Transverse colon (tissue), 4 donors: ENCODE results near the gene LRP1B. TPM values are rescaled to one million over a fixed set of nuclear protein-coding genes. Genes with fewer than 3 reads are reported as not detected.

Experiments
- DNase-seq: peaks from one replicate; pipeline ENCODE4 v3.0.0-alpha.2; 2019
- H3K27ac ChIP-seq, 4 donors: fragments of 200-600 bp; sonication (generic); 2 replicates each; pipeline ENCODE4 v1.5.1; 2016 to 2018; ENCODE audit warnings: inconsistent platforms in 4 of 4
- H3K27me3 ChIP-seq: fragments of 200-600 bp; sonication (generic); 2 replicates; pipeline ENCODE4 v1.5.1; 2017; ENCODE audit warnings: inconsistent platforms
- H3K36me3 ChIP-seq, 4 donors: fragments of 200-600 bp; sonication (generic); 2 replicates each; pipeline ENCODE4 v1.5.1; 2017 to 2019; ENCODE audit warnings: inconsistent platforms in 4 of 4
- H3K4me1 ChIP-seq, 4 donors: fragments of 200-600 bp; sonication (generic); 2 replicates each; pipeline ENCODE4 v1.5.1; 2017 to 2020; ENCODE audit warnings: inconsistent platforms in 4 of 4
- H3K4me3 ChIP-seq, 4 donors: fragments of 200-600 bp; sonication (generic); 1 replicate in 1 of 4; 2 replicates in 3 of 4; pipeline versions ENCODE4 v1.5.1 to v1.6.1; 2017 to 2019; ENCODE audit warnings: inconsistent platforms in 4 of 4
- H3K9me3 ChIP-seq, 2 donors: fragments of 200-600 bp; sonication (generic); 2 replicates each; pipeline ENCODE4 v1.5.1; 2017 to 2019; ENCODE audit warnings: inconsistent platforms in 2 of 2
- CTCF ChIP-seq, 5 experiments: fragments of 200-600 bp in 3 of 5; fragments of 450-650 bp in 2 of 5; sonication (generic) in 3 of 5; IDR thresholded peaks; 1 replicate in 2 of 5; 2 replicates in 3 of 5; pipeline ENCODE4 v1.5.1; 2016 to 2017; ENCODE audit warnings: antibody characterized with exemption in 5 of 5, inconsistent platforms in 3 of 5, mild to moderate bottlenecking in 2 of 5, moderate library complexity in 1 of 5
- EP300 ChIP-seq: sonication (generic); formaldehyde crosslinking; IDR thresholded peaks from one replicate; pipeline ENCODE4 v1.6.1; 2017; ENCODE audit warnings: antibody characterized with exemption, low read depth
- POLR2A ChIP-seq: fragments of 450-650 bp; IDR thresholded peaks from one replicate; pipeline ENCODE4 v1.6.1; 2016; ENCODE audit warnings: antibody characterized with exemption, mild to moderate bottlenecking, moderate library complexity
- POLR2AphosphoS5 ChIP-seq, 3 donors: sonication (generic); formaldehyde crosslinking; IDR thresholded peaks; one replicate each; pipeline ENCODE4 v1.6.1; 2016; ENCODE audit warnings: antibody characterized with exemption in 3 of 3
- WGBS, 2 donors: methylation state at CpG; one replicate each; pipeline ENCODE4 v1.1.5; 2018; ENCODE audit warnings: low coverage in 1 of 2; 5-methylcytosine and 5-hydroxymethylcytosine counted together
- in situ Hi-C, 4 donors: fragments of 200-750 bp; cut with MboI; loops; one replicate each; pipeline versions ENCODE4 v1.15.0 to v1.15.1; 2017; ENCODE audit warnings: low sequenced_read_pairs in 3 of 4, low pct_ligation_motif_present in 1 of 4, low pct_unique_long_range_greater_than_20kb in 1 of 4
- intact Hi-C: fragments of 100-400 bp; cut with DNase I; formaldehyde crosslinking; loops from one replicate; pipeline ENCODE4 v1.15.1; 2023; ENCODE audit warnings: low total_unique reads
- total RNA-seq, 4 donors: library from RNA; depleted of rRNA; stranded (reverse); fragments of >200 nt; gene quantifications; one replicate each; pipeline ENCODE4 v1.1.0, GENCODE V29; 2016

LRP1B gene
- total RNA-seq, 4 donors from 2014 or later = 0.48 to 5.4 (median 0.82) TPM; not detected in 1

- TF ChIP-seq POLR2A (no peak), CTCF (IDR thresholded peaks at IDR 0.05) (no peak), EP300 (no peak), POLR2AphosphoS5 (IDR thresholded peaks at IDR 0.05) (no peak)
- in situ Hi-C loops (no loop called here), intact Hi-C loops (no loop called here)
- Histone ChIP-seq H3K27ac (no peak overlapping the region), H3K9me3 (no peaks in the 10 kb centered on the region), H3K27me3 (no peaks in the 10 kb centered on the region), H3K4me3 (no peak overlapping the region), H3K36me3 (no peaks in the 10 kb centered on the region), H3K4me1 (no peaks in the 10 kb centered on the region)
- WGBS, 2 donors = 78 to 88% methylated on average over 2 of the region's 2 CpGs
- no peak for DNase-seq
Measured at GRCh38 chr2:140354544-140354943, 1776.3 kb downstream of the LRP1B start.

GRCh38 chr2:140353541-140353940, 1777.3 kb downstream of the LRP1B start:
- in situ Hi-C loops = no loop called here
- H3K27ac ChIP-seq = no peak overlapping the region
- no peak overlapping the region for H3K4me3 ChIP-seq
- no peaks in the 10 kb centered on the region for H3K27me3 ChIP-seq
- intact Hi-C loops = no loop called here
- TF ChIP-seq EP300 = no peak
- no peak for TF ChIP-seq POLR2A
- no peak for TF ChIP-seq POLR2AphosphoS5 (IDR thresholded peaks at IDR 0.05)
- TF ChIP-seq CTCF (IDR thresholded peaks at IDR 0.05) = no peak
- H3K36me3 ChIP-seq = no peaks in the 10 kb centered on the region
- no peaks in the 10 kb centered on the region for H3K9me3 ChIP-seq
- WGBS, 2 donors = 39 to 40% methylated on average over 2 of the region's 2 CpGs
- H3K4me1 ChIP-seq = no peaks in the 10 kb centered on the region
- no peak for DNase-seq

GRCh38 chr2:140351692-140352091, 1779.1 kb downstream of the LRP1B start:
- WGBS, 2 donors = 54 to 69% methylated on average over 3 of the region's 3 CpGs
- H3K27ac ChIP-seq = no peak overlapping the region
- no peak for TF ChIP-seq EP300
- no peak for TF ChIP-seq CTCF (IDR thresholded peaks at IDR 0.05)
- no peak for TF ChIP-seq POLR2A
- no peak for TF ChIP-seq POLR2AphosphoS5 (IDR thresholded peaks at IDR 0.05)
- no peaks in the 10 kb centered on the region for H3K36me3 ChIP-seq
- H3K4me3 ChIP-seq = no peak overlapping the region
- in situ Hi-C loops = no loop called here
- no peaks in the 10 kb centered on the region for H3K4me1 ChIP-seq
- H3K9me3 ChIP-seq = no peaks in the 10 kb centered on the region
- intact Hi-C loops = no loop called here
- no peak for DNase-seq
- no peaks in the 10 kb centered on the region for H3K27me3 ChIP-seq

- H3K27ac ChIP-seq = no peak overlapping the region
- no peaks in the 10 kb centered on the region for H3K27me3 ChIP-seq
- WGBS, 2 donors = 63 to 67% methylated on average over 3 of the region's 3 CpGs
- intact Hi-C loops = no loop called here
- H3K36me3 ChIP-seq = no peaks in the 10 kb centered on the region
- TF ChIP-seq POLR2AphosphoS5 (IDR thresholded peaks at IDR 0.05) = no peak
- no peak for TF ChIP-seq POLR2A
- no peak for TF ChIP-seq CTCF (IDR thresholded peaks at IDR 0.05)
- no peak for TF ChIP-seq EP300
- no peaks in the 10 kb centered on the region for H3K9me3 ChIP-seq
- in situ Hi-C loops = no loop called here
- H3K4me3 ChIP-seq = no peak overlapping the region
- no peaks in the 10 kb centered on the region for H3K4me1 ChIP-seq
- no peak for DNase-seq
Measured at GRCh38 chr2:140349695-140350094, 1781.1 kb downstream of the LRP1B start.
